Ovary (tissue), 3 donors: ENCODE results near the gene PDE4D.

Experiments
- EP300 ChIP-seq: sonication (generic); formaldehyde crosslinking; IDR thresholded peaks from one replicate; pipeline ENCODE4 v1.6.1; 2017; ENCODE audit warnings: antibody characterized with exemption
- POLR2A ChIP-seq: fragments of 450-650 bp; IDR thresholded peaks from one replicate; pipeline ENCODE4 v1.6.1; 2017; ENCODE audit warnings: antibody characterized with exemption, mild to moderate bottlenecking, moderate library complexity
- TF ChIP-seq, protein P1 (sequence below), 3 donors: fragments of 450-650 bp in 2 of 3; fragments of 200-600 bp in 1 of 3; IDR thresholded peaks; one replicate each; pipeline versions ENCODE4 v1.5.1 to v1.8.0; 2016 to 2022; ENCODE audit warnings: antibody characterized with exemption in 3 of 3, mild to moderate bottlenecking in 1 of 3
- donor health status: DM: no; HTN: no; CAD: no.

DNA sequence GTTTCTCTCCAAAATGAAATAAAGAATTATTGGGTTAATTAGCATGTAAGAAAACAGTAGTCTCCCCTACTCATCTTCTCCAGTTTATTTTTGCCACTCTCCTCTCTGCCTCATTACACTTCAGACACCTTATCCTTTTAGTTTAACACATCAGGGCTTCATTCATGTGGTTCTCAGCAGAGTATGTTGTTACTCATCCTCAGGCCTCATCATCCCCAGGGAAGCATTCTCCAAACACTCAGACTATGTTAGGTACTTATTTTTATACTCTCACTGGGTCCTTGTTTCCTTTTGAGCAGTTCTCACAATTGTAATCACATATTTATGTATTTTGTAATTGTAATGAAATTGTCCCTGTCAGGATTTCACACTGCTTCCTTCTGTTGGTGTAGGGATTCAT is 470.5 kb downstream of the PDE4D start:
- TF ChIP-seq, protein P1, sequence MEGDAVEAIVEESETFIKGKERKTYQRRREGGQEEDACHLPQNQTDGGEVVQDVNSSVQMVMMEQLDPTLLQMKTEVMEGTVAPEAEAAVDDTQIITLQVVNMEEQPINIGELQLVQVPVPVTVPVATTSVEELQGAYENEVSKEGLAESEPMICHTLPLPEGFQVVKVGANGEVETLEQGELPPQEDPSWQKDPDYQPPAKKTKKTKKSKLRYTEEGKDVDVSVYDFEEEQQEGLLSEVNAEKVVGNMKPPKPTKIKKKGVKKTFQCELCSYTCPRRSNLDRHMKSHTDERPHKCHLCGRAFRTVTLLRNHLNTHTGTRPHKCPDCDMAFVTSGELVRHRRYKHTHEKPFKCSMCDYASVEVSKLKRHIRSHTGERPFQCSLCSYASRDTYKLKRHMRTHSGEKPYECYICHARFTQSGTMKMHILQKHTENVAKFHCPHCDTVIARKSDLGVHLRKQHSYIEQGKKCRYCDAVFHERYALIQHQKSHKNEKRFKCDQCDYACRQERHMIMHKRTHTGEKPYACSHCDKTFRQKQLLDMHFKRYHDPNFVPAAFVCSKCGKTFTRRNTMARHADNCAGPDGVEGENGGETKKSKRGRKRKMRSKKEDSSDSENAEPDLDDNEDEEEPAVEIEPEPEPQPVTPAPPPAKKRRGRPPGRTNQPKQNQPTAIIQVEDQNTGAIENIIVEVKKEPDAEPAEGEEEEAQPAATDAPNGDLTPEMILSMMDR (IDR thresholded peaks at IDR 0.05), result no peak
- no peak for TF ChIP-seq POLR2A
- TF ChIP-seq EP300, result no peak
